Caco-2 (cell line): ENCODE measurements around the gene RFPL1. TPM values are rescaled to one million over a fixed set of nuclear protein-coding genes. Genes with fewer than 3 reads are reported as not detected.

ENCODE experiments used
- BruUV-seq: library from RNA; stranded (reverse); fragments of 400-500 nt; replicated peaks from 2 replicates; lab custom pipeline; 2021; lab: Mats Ljungman, UMichigan
- CTCF ChIA-PET: fragments of 300-600 bp; sonication (Branson Sonifier 250); formaldehyde crosslinking; loops from one replicate; lab custom pipeline; 2022; ENCODE audit warnings: antibody characterized with exemption; lab: Charles Lee
- POLR2A ChIA-PET: fragments of 300-600 bp; sonication (Branson Sonifier 250); formaldehyde crosslinking; loops from one replicate; lab custom pipeline; 2022; ENCODE audit warnings: antibody characterized with exemption; lab: Charles Lee
- DNase-seq, 2 experiments: peaks; one replicate each; pipeline versions ENCODE4 v3.0.0 to v3.0.0-alpha.2; 2020 to 2022
- H3K27me3 ChIP-seq: replicated peaks from 2 replicates; pipeline ENCODE4 v1.6.0; 2011; ENCODE audit warnings: low read length; ENCODE audit not compliant: control insufficient read depth, insufficient read depth
- H3K36me3 ChIP-seq: 2 replicates; pipeline ENCODE4 v1.5.1; 2011; ENCODE audit warnings: low read length; ENCODE audit not compliant: control insufficient read depth, insufficient read depth
- H3K4me1 ChIP-seq: fragments of 250-450 bp; sonication (Bioruptor Pico); 2 replicates; pipeline ENCODE4 v1.5.1; 2020; ENCODE audit warnings: mild to moderate bottlenecking
- H3K4me3 ChIP-seq: 2 replicates; pipeline ENCODE4 v1.5.1; 2011; ENCODE audit warnings: low read depth, mild to moderate bottlenecking, control low read depth, low read length
- H3K9me3 ChIP-seq: fragments of 250-450 bp; sonication (Bioruptor Pico); 2 replicates; pipeline ENCODE4 v1.5.1; 2020; ENCODE audit warnings: mild to moderate bottlenecking, moderate library complexity
- H3K27ac Mint-ChIP-seq: one replicate; pipeline ENCODE4 v1.8.0; 2022; ENCODE audit warnings: mixed read lengths; ENCODE audit not compliant: unreplicated experiment
- H3K27me3 Mint-ChIP-seq: one replicate; pipeline ENCODE4 v1.8.0; 2022; ENCODE audit warnings: mixed read lengths; ENCODE audit not compliant: insufficient read depth, unreplicated experiment
- H3K36me3 Mint-ChIP-seq: one replicate; pipeline ENCODE4 v1.8.0; 2022; ENCODE audit warnings: mild to moderate bottlenecking, mixed read lengths; ENCODE audit not compliant: insufficient read depth, unreplicated experiment
- H3K4me1 Mint-ChIP-seq: one replicate; pipeline ENCODE4 v1.8.0; 2022; ENCODE audit warnings: low read depth, mixed read lengths; ENCODE audit not compliant: unreplicated experiment
- H3K4me3 Mint-ChIP-seq: one replicate; pipeline ENCODE4 v1.8.0; 2022; ENCODE audit warnings: mild to moderate bottlenecking, moderate library complexity, mixed read lengths; ENCODE audit not compliant: unreplicated experiment
- H3K9me3 Mint-ChIP-seq: one replicate; pipeline ENCODE4 v1.8.0; 2022; ENCODE audit warnings: mixed read lengths; ENCODE audit not compliant: unreplicated experiment
- CTCF ChIP-seq, 2 experiments: fragments of 200-600 bp in 1 of 2; IDR thresholded peaks; 1 replicate in 1 of 2; 2 replicates in 1 of 2; pipeline versions ENCODE4 v1.5.1 to v1.8.0; 2011 to 2022; ENCODE audit warnings: antibody characterized with exemption in 1 of 2, control low read depth in 1 of 2, inconsistent platforms in 1 of 2, low read depth in 1 of 2, low read length in 1 of 2, mild to moderate bottlenecking in 1 of 2, moderate library complexity in 1 of 2; ENCODE audit not compliant: insufficient read depth in 1 of 2, severe bottlenecking in 1 of 2, unreplicated experiment in 1 of 2
- intact Hi-C: fragments of 100-400 bp; cut with micrococcal nuclease; formaldehyde crosslinking; loops from one replicate; pipeline ENCODE4 v1.10.0; 2022; ENCODE audit not compliant: unreplicated experiment
- total RNA-seq: library from RNA; stranded (reverse); gene quantifications from 2 replicates; pipeline ENCODE4 v1.2.3, GENCODE V29; 2022

RFPL1 gene
- total RNA-seq, 1 experiment from 2014 or later, result not detected

GRCh38 chr22:29433856-29434255, 4.5 kb upstream of the RFPL1 start:
- intact Hi-C loops, result no loop called here
- CTCF ChIA-PET, result no interaction called here

DNA sequence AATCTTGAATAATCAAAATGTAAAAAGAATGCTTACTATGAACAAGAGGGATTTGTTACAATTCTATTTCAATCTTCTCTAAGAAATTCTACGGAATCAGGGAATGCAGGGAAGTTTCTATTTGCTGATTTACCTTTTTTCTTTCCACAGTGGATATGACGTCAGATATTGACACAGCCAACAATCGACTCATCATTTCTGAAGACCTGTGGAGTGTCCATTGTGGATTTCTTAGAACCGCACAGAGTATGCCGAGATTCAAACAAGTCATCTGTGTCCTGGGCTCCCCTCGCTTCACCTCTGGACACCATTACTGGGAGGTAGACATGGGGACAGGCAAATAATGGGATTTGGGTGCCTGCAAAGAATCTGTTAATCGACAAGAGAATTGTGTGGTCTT, 4.1 kb upstream of the RFPL1 start:
- H3K27me3 Mint-ChIP-seq, result no peaks in the 10 kb centered on the region

More at GRCh38 chr22:29433856-29434255, 4.5 kb upstream of the RFPL1 start:
- DNase-seq, result no peak
- Mint-ChIP-seq H3K36me3 (no peaks in the 10 kb centered on the region), H3K27ac (no peak overlapping the region), H3K4me1 (peaks cover 7% of the 10 kb centered on the region), H3K27me3 (no peaks in the 10 kb centered on the region), H3K9me3 (no peaks in the 10 kb centered on the region), H3K4me3 (no peak overlapping the region)
- Histone ChIP-seq H3K9me3 (no peaks in the 10 kb centered on the region), H3K27me3 (no peaks in the 10 kb centered on the region), H3K36me3 (no peaks in the 10 kb centered on the region), H3K4me1 (peaks cover 16% of the 10 kb centered on the region), H3K4me3 (no peak overlapping the region)
- TF ChIP-seq CTCF (IDR thresholded peaks at IDR 0.05; ENCODE audit: insufficient read depth in 1 of 2, low read depth in 1 of 2, low read length in 1 of 2, severe bottlenecking in 1 of 2, unreplicated experiment in 1 of 2), result no peak
- POLR2A ChIA-PET, result no interaction called here
- no TSS peak for BruUV-seq

DNA sequence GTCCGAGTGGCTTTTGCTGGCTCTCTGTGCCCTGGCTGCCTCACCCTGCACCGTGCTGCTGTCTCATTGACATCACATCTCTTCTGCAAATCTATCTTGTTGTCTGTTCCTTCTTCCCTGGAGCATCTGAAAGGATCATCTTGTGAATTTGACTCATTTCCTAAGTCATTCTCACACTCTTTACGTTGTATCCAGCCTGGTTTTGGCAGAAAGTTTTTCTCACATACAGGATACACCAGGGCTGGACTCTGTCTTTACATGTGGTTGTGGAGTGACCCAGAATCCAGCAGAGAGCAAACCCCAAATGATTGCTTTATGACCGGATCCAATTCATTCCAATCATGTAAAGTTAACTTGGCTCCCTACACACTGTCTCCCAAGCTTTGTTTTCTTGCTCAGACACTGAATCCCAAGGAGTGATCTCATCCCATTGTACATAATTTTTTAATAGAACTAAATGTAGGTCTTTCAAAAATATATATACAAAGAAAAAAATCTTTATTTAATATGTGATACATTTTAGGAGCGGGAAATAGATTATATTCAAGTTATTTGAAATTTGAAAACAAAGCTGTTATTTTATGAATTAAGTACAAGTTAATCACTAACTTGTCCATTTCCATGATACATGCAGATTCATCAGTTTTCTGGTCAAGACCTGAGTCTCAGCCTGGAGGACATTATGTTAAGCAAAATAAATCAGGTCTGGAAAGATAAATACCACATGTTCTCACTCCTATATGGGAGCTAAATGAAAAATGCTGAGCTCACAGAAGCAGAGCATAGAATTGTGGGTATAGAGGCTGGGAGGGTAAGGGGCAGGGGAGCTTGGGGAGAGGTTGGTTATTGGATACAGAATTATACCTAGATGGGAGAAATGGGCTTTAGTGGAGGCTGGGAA, 2.9 kb upstream of the RFPL1 start:
- intact Hi-C loops, result no loop called here
- DNase-seq, result no peak
- Mint-ChIP-seq H3K9me3 (no peaks in the 10 kb centered on the region), H3K27ac (no peak overlapping the region), H3K4me1 (peaks cover 7% of the 10 kb centered on the region), H3K36me3 (no peaks in the 10 kb centered on the region), H3K27me3 (no peaks in the 10 kb centered on the region), H3K4me3 (no peak overlapping the region)
- H3K4me1 ChIP-seq, result peaks cover 16% of the 10 kb centered on the region
- no peaks in the 10 kb centered on the region for H3K27me3 ChIP-seq
- POLR2A ChIA-PET, result no interaction called here
- no TSS peak for BruUV-seq
- no peaks in the 10 kb centered on the region for H3K9me3 ChIP-seq
- H3K4me3 ChIP-seq, result no peak overlapping the region
- CTCF ChIA-PET, result no interaction called here
- no peak for TF ChIP-seq CTCF (IDR thresholded peaks at IDR 0.05; ENCODE audit: insufficient read depth in 1 of 2, low read depth in 1 of 2, low read length in 1 of 2, severe bottlenecking in 1 of 2, unreplicated experiment in 1 of 2)
- H3K36me3 ChIP-seq, result no peaks in the 10 kb centered on the region

More for the DNA sequence above, 4.1 kb upstream of the RFPL1 start:
- TF ChIP-seq CTCF (IDR thresholded peaks at IDR 0.05; ENCODE audit: insufficient read depth in 1 of 2, low read depth in 1 of 2, low read length in 1 of 2, severe bottlenecking in 1 of 2, unreplicated experiment in 1 of 2), result no peak
- Mint-ChIP-seq H3K36me3 (no peaks in the 10 kb centered on the region), H3K4me3 (no peak overlapping the region), H3K4me1 (peaks cover 7% of the 10 kb centered on the region), H3K9me3 (no peaks in the 10 kb centered on the region), H3K27ac (no peak overlapping the region)
- DNase-seq, result no peak
- intact Hi-C loops, result no loop called here
- CTCF ChIA-PET, result no interaction called here
- Histone ChIP-seq H3K4me3 (no peak overlapping the region), H3K9me3 (no peaks in the 10 kb centered on the region), H3K27me3 (no peaks in the 10 kb centered on the region), H3K4me1 (peaks cover 16% of the 10 kb centered on the region), H3K36me3 (no peaks in the 10 kb centered on the region)
- BruUV-seq, result no TSS peak
- POLR2A ChIA-PET, result no interaction called here
